Neural progenitor cell (in vitro differentiated cells): ENCODE measurements around the gene FARS2. TPM values are rescaled to one million over a fixed set of nuclear protein-coding genes. Genes with fewer than 3 reads are reported as not detected.

Experiments used
- DNase-seq: peaks from one replicate; pipeline ENCODE4 v3.0.0-alpha.2; 2016; ENCODE audit warnings: low spot score
- H2AFZ ChIP-seq: fragments of 200-600 bp; sonication (generic); replicated peaks from 2 replicates; pipeline ENCODE4 v1.6.1; 2016; ENCODE audit warnings: antibody characterized with exemption
- H3F3A ChIP-seq: fragments of 200-600 bp; sonication (generic); 2 replicates; pipeline ENCODE4 v1.6.1; 2016; ENCODE audit warnings: antibody characterized with exemption, low read depth
- H3K27ac ChIP-seq: fragments of 200-600 bp; sonication (generic); 2 replicates; pipeline ENCODE4 v1.5.1; 2016; ENCODE audit warnings: mild to moderate bottlenecking
- H3K27me3 ChIP-seq: fragments of 200-600 bp; sonication (generic); 2 replicates; pipeline ENCODE4 v1.6.1; 2016; ENCODE audit warnings: mild to moderate bottlenecking, moderate library complexity
- H3K36me3 ChIP-seq: fragments of 200-600 bp; sonication (generic); 2 replicates; pipeline ENCODE4 v1.5.1; 2016
- H3K4me1 ChIP-seq: fragments of 200-600 bp; sonication (generic); 2 replicates; pipeline ENCODE4 v1.6.1; 2016; ENCODE audit warnings: mixed run types
- H3K4me2 ChIP-seq: fragments of 200-600 bp; sonication (generic); 2 replicates; pipeline ENCODE4 v1.6.1; 2016
- H3K4me3 ChIP-seq: fragments of 200-600 bp; sonication (generic); 2 replicates; pipeline ENCODE4 v1.5.1; 2016
- H3K79me2 ChIP-seq: fragments of 200-600 bp; sonication (generic); 2 replicates; pipeline ENCODE4 v1.6.1; 2016; ENCODE audit warnings: low read depth
- H3K9ac ChIP-seq: fragments of 200-600 bp; sonication (generic); 2 replicates; pipeline ENCODE4 v1.6.1; 2016
- H3K9me3 ChIP-seq: fragments of 200-600 bp; sonication (generic); 2 replicates; pipeline ENCODE4 v1.5.1; 2016; ENCODE audit warnings: low read depth
- H4K20me1 ChIP-seq: fragments of 200-600 bp; sonication (generic); 2 replicates; pipeline ENCODE4 v1.6.1; 2016; ENCODE audit warnings: low read depth
- H3K27ac Mint-ChIP-seq: 3 replicates; pipeline ENCODE4 v1.8.0; 2021; ENCODE audit warnings: mixed read lengths
- H3K27me3 Mint-ChIP-seq: 2 replicates; pipeline ENCODE4 v1.8.0; 2022; ENCODE audit warnings: low read depth, mild to moderate bottlenecking, inconsistent platforms, moderate library complexity, mixed read lengths; ENCODE audit not compliant: insufficient read depth
- H3K36me3 Mint-ChIP-seq: 3 replicates; pipeline ENCODE4 v1.8.0; 2021; ENCODE audit warnings: mixed read lengths
- H3K4me1 Mint-ChIP-seq: 3 replicates; pipeline ENCODE4 v1.8.0; 2021; ENCODE audit warnings: mixed read lengths
- H3K4me3 Mint-ChIP-seq: 3 replicates; pipeline ENCODE4 v1.8.0; 2021; ENCODE audit warnings: mild to moderate bottlenecking, moderate library complexity, mixed read lengths
- H3K9me3 Mint-ChIP-seq: 3 replicates; pipeline ENCODE4 v1.8.0; 2020; ENCODE audit warnings: mixed read lengths
- EZH2 ChIP-seq: fragments of 200-600 bp; sonication (generic); IDR thresholded peaks from 2 replicates; pipeline ENCODE4 v1.6.1; 2017; ENCODE audit warnings: antibody characterized with exemption, mild to moderate bottlenecking, moderate library complexity
- EZH2phosphoT487 ChIP-seq: fragments of 200-600 bp; sonication (generic); IDR thresholded peaks from 2 replicates; pipeline ENCODE4 v1.6.1; 2017; ENCODE audit warnings: antibody characterized with exemption
- total RNA-seq: library from RNA; depleted of rRNA; stranded (reverse); fragments of >200 nt; gene quantifications from 2 replicates; pipeline ENCODE4 v1.2.3, GENCODE V29; 2015; ENCODE audit warnings: low replicate concordance
- TF ChIP-seq, protein P1 (sequence below): fragments of 200-600 bp; sonication (generic); IDR thresholded peaks from 2 replicates; pipeline ENCODE4 v1.5.1; 2017; ENCODE audit warnings: antibody characterized with exemption, mild to moderate bottlenecking

The FARS2 gene
- total RNA-seq, 1 donor from 2014 or later, result 10.8 TPM

DNA sequence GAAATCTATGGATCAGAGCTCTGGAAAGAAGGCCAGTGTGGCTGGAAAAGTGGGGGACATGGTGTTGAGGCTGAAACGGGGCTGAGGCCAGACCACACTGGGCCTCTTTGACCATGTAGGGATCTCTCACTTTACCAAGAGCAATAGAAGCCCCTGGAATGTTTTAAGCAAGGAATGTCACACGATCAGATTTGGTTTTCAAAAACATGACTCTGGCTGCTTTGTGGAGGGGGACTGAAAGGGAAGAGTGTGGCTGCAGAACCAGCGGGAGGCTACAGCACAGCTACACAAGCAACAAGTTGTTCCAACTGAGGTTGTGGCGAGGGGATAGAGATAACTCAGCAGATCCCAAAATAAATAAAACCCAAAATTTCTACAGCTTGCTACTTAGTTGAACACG lies 399.5 kb downstream of the FARS2 start:
- TF ChIP-seq, protein P1, sequence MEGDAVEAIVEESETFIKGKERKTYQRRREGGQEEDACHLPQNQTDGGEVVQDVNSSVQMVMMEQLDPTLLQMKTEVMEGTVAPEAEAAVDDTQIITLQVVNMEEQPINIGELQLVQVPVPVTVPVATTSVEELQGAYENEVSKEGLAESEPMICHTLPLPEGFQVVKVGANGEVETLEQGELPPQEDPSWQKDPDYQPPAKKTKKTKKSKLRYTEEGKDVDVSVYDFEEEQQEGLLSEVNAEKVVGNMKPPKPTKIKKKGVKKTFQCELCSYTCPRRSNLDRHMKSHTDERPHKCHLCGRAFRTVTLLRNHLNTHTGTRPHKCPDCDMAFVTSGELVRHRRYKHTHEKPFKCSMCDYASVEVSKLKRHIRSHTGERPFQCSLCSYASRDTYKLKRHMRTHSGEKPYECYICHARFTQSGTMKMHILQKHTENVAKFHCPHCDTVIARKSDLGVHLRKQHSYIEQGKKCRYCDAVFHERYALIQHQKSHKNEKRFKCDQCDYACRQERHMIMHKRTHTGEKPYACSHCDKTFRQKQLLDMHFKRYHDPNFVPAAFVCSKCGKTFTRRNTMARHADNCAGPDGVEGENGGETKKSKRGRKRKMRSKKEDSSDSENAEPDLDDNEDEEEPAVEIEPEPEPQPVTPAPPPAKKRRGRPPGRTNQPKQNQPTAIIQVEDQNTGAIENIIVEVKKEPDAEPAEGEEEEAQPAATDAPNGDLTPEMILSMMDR, result no peak
- TF ChIP-seq EZH2phosphoT487, result no peak
- no peak for TF ChIP-seq EZH2
- H2AFZ ChIP-seq, result no peak overlapping the region
- H4K20me1 ChIP-seq, result no peaks in the 10 kb centered on the region
- Mint-ChIP-seq H3K27ac (no peak overlapping the region), H3K36me3 (peaks cover 3% of the 10 kb centered on the region), H3K4me1 (peaks cover 26% of the 10 kb centered on the region), H3K4me3 (no peak overlapping the region), H3K27me3 (peaks cover 5% of the 10 kb centered on the region), H3K9me3 (no peaks in the 10 kb centered on the region)
- H3F3A ChIP-seq, result no peaks in the 10 kb centered on the region
- H3K36me3 ChIP-seq, result no peaks in the 10 kb centered on the region
- H3K27ac ChIP-seq, result no peak overlapping the region
- H3K79me2 ChIP-seq, result no peaks in the 10 kb centered on the region
- no peak for DNase-seq
- H3K4me3 ChIP-seq, result no peak overlapping the region
- H3K9me3 ChIP-seq, result no peaks in the 10 kb centered on the region
- peaks cover 9% of the 10 kb centered on the region for H3K4me1 ChIP-seq
- no peaks in the 10 kb centered on the region for H3K27me3 ChIP-seq
- no peak overlapping the region for H3K4me2 ChIP-seq
- no peak overlapping the region for H3K9ac ChIP-seq

DNA sequence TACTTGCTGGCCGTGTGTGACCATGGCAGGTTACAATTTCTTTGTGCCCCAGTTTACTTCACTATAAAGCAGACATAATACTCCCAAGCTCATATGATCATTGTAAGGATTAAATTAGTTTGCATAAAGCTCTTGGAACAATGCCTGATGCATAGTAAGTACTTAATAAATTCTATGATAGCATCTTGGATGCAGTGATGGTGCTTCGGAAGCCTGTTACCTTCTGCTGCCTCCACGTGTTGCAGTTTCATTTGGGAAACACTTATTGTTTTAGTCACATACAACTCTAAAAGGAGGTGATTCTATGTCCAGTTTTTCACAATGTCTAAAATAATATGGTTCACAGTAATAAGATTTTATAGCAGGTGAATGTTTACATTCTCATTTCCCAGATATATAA lies 401.5 kb downstream of the FARS2 start:
- H3K27me3 Mint-ChIP-seq, result peaks cover 5% of the 10 kb centered on the region
- Histone ChIP-seq H3K4me2 (no peak overlapping the region), H3K9me3 (no peaks in the 10 kb centered on the region), H2AFZ (no peak overlapping the region), H3K4me1 (peaks cover 9% of the 10 kb centered on the region), H4K20me1 (no peaks in the 10 kb centered on the region), H3K36me3 (no peaks in the 10 kb centered on the region), H3F3A (no peaks in the 10 kb centered on the region), H3K27ac (no peak overlapping the region), H3K79me2 (no peaks in the 10 kb centered on the region), H3K9ac (no peak overlapping the region), H3K27me3 (no peaks in the 10 kb centered on the region), H3K4me3 (no peak overlapping the region)
- peaks cover 26% of the 10 kb centered on the region for H3K4me1 Mint-ChIP-seq
- DNase-seq, result no peak
- TF ChIP-seq EZH2 (no peak), EZH2phosphoT487 (no peak)
- TF ChIP-seq, protein P1, result no peak
- H3K27ac Mint-ChIP-seq, result no peak overlapping the region
- H3K4me3 Mint-ChIP-seq, result no peak overlapping the region
- no peaks in the 10 kb centered on the region for H3K36me3 Mint-ChIP-seq
- no peaks in the 10 kb centered on the region for H3K9me3 Mint-ChIP-seq

DNA sequence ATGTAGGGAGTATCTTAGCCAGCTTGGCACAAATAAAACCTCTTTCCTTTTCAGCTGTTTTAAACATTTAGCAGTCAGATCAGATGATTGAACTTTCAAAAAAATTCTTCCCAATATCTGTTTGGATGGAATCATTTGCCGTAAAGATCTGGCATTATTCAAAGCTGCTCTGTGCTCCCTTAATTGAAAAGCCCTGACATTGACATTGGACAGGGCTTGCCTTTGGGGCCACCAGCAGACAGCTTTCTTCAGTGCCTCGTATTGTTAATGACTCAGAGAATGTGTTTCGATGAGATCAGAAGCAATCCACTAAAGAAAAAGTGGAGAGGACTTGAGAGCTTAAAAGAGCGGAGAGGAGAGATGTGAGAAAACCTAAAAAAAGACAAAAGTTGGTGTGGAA lies 401.9 kb downstream of the FARS2 start:
- Histone ChIP-seq H3K36me3 (no peaks in the 10 kb centered on the region), H3K27me3 (no peaks in the 10 kb centered on the region), H4K20me1 (no peaks in the 10 kb centered on the region), H3K9me3 (no peaks in the 10 kb centered on the region), H3K27ac (no peak overlapping the region), H3K4me1 (peaks cover 9% of the 10 kb centered on the region), H3F3A (no peaks in the 10 kb centered on the region), H3K9ac (no peak overlapping the region), H3K79me2 (no peaks in the 10 kb centered on the region), H2AFZ (no peak overlapping the region), H3K4me3 (no peak overlapping the region), H3K4me2 (no peak overlapping the region)
- peaks cover 26% of the 10 kb centered on the region for H3K4me1 Mint-ChIP-seq
- no peaks in the 10 kb centered on the region for H3K9me3 Mint-ChIP-seq
- DNase-seq, result no peak
- no peaks in the 10 kb centered on the region for H3K36me3 Mint-ChIP-seq
- H3K4me3 Mint-ChIP-seq, result no peak overlapping the region
- TF ChIP-seq EZH2 (no peak), EZH2phosphoT487 (no peak)
- TF ChIP-seq, protein P1, result no peak
- H3K27me3 Mint-ChIP-seq, result peaks cover 5% of the 10 kb centered on the region
- H3K27ac Mint-ChIP-seq, result no peak overlapping the region
